ENCODE measurements around the gene CUL2. TPM values are rescaled to one million over a fixed set of nuclear protein-coding genes. Genes with fewer than 3 reads are reported as not detected.
A peak's percentile ranks its signal among the peaks of the same experiment; 100 is the strongest.

The CUL2 gene
- total and polyA plus RNA-seq, 7 donors = 12.0 to 37.1 (median 22.5) TPM

- H3K27ac ChIP-seq = no peak overlapping the region
- H3K4me3 ChIP-seq = no peak overlapping the region
- TF ChIP-seq POLR2A (IDR thresholded peaks at IDR 0.05) (no peak), POLR2AphosphoS5 (IDR thresholded peaks at IDR 0.05) (no peak), CTCF (IDR thresholded peaks at IDR 0.05) (no peak), EP300 (IDR thresholded peaks at IDR 0.05) (no peak)
- WGBS, 2 donors = 21 to 49% methylated on average over 4 of the region's 4 CpGs
- H3K4me1 ChIP-seq = peaks cover 0 to 28% (median 13%) of the 10 kb centered on the region in 4 donors
- intact Hi-C loops (cut with DNase I) = no loop called here
- H3K36me3 ChIP-seq = no peaks in the 10 kb centered on the region
- no peaks in the 10 kb centered on the region for H3K27me3 ChIP-seq
- DNase-seq = no peak
- H3K9me3 ChIP-seq = no peaks in the 10 kb centered on the region
These were observed 40.5 kb upstream of the CUL2 start for GRCh38 chr10:35130663-35131062.

GRCh38 chr10:35129185-35129674, 39.1 kb upstream of the CUL2 start:
- Histone ChIP-seq H3K4me3 (no peak overlapping the region), H3K27ac (peak overlapping the region in 1 of 4 donors; percentile 97), H3K27me3 (no peaks in the 10 kb centered on the region), H3K9me3 (no peaks in the 10 kb centered on the region), H3K36me3 (no peaks in the 10 kb centered on the region), H3K4me1 (peaks cover 0 to 28% (median 13%) of the 10 kb centered on the region in 4 donors)
- no peak for TF ChIP-seq CTCF (IDR thresholded peaks at IDR 0.05)
- TF ChIP-seq POLR2AphosphoS5 (IDR thresholded peaks at IDR 0.05) = no peak
- TF ChIP-seq EP300 (IDR thresholded peaks at IDR 0.05) = no peak
- TF ChIP-seq POLR2A (IDR thresholded peaks at IDR 0.05) = no peak
- DNase-seq = no peak
- WGBS, 2 donors = 95 to 98% methylated on average over 1 of the region's 1 CpG
- intact Hi-C loops (cut with DNase I) = loop anchor here (5.0 kb wide), 1 partner anchor 208 kb away; the partner anchor contains the start of gene CCNY

GRCh38 chr10:35127289-35127891, 37.2 kb upstream of the CUL2 start:
- DNase-seq = peak; percentile 87
- Histone ChIP-seq H3K4me1 (peaks cover 0 to 28% (median 13%) of the 10 kb centered on the region in 4 donors), H3K4me3 (peak overlapping the region; percentile 66 to 98 (median 83)), H3K27me3 (no peaks in the 10 kb centered on the region), H3K9me3 (no peaks in the 10 kb centered on the region), H3K27ac (peak overlapping the region; percentile 97 to 100 (median 98)), H3K36me3 (no peaks in the 10 kb centered on the region)
- 0% methylated on average over 56 of the region's 56 CpGs for WGBS, 2 donors
- peak in 3 of 4 donors; percentile 27 to 47 (median 38) for TF ChIP-seq POLR2AphosphoS5 (IDR thresholded peaks at IDR 0.05)
- no peak for TF ChIP-seq EP300 (IDR thresholded peaks at IDR 0.05)
- intact Hi-C loops (cut with DNase I) = loop anchor here (1.0 to 5.0 kb wide), 2 partner anchors 68 to 210 kb away; partner anchors contain the start of gene CCNY

- H3K36me3 ChIP-seq = no peaks in the 10 kb centered on the region
- WGBS, 2 donors = 1% methylated on average over 80 of the region's 80 CpGs
- intact Hi-C loops (cut with DNase I) = loop anchor here (1.0 to 5.0 kb wide), 3 partner anchors 36 to 211 kb away; partner anchors contain the start of genes CCNY and CUL2
- peak within 1 kb of the TSS; percentile 66 to 98 (median 83) for H3K4me3 ChIP-seq
- H3K27ac ChIP-seq = peak within 1 kb of the TSS; percentile 97 to 100 (median 98)
- peaks cover 0 to 28% (median 13%) of the 10 kb centered on the region in 4 donors for H3K4me1 ChIP-seq
- TF ChIP-seq POLR2A (IDR thresholded peaks at IDR 0.05) (peak; percentile 94 to 95), POLR2AphosphoS5 (IDR thresholded peaks at IDR 0.05) (peak; percentile 99 to 100 (median 100)), EP300 (IDR thresholded peaks at IDR 0.05) (peak; percentile 68 to 93 (median 82)), CTCF (IDR thresholded peaks at IDR 0.05) (peak; percentile 72 to 98 (median 88))
- no peaks in the 10 kb centered on the region for H3K9me3 ChIP-seq
- peak; percentile 100 for DNase-seq
- no peaks in the 10 kb centered on the region for H3K27me3 ChIP-seq
These were observed 36.6 kb upstream of the CUL2 start, which contains the start of gene CREM for GRCh38 chr10:35126530-35127288. CREM (plus strand) TSS chr10:35126846; CDS start chr10:35137836, 10,990 bp downstream.
